CD4-positive, alpha-beta T cell treated with Interleukin-12 subunit alpha and Interleukin-12 subunit beta, for 1 hour (primary cell): ENCODE results near the gene AATK.
"Not testable (repeated sequence)": the region's sequence is repeated elsewhere in the genome, so short reads cannot be mapped to it uniquely, and the experiment has no call there.

Experiments
- DNase-seq: peaks from one replicate; pipeline ENCODE4 v3.0.0-alpha.2; 2020

Gene AATK

GRCh38 chr17:81161536-81161935 is 4.5 kb downstream of the AATK start:
- DNase-seq: no peak

- no peak for DNase-seq
These were observed 5.1 kb downstream of the AATK start for GRCh38 chr17:81160747-81161453.

- no peak for DNase-seq
These were observed 5.7 kb downstream of the AATK start for GRCh38 chr17:81160306-81160705.

- DNase-seq: no peak
These were observed 6.3 kb downstream of the AATK start for GRCh38 chr17:81159611-81160265.

GRCh38 chr17:81158688-81159590 is 7.1 kb downstream of the AATK start:
- DNase-seq: no peak

GRCh38 chr17:81157848-81158687 is 8.0 kb downstream of the AATK start:
- DNase-seq: no peak

- no peak for DNase-seq
These were observed 8.9 kb downstream of the AATK start for GRCh38 chr17:81156866-81157805.

GRCh38 chr17:81154961-81155360 is 11.1 kb downstream of the AATK start:
- no peak for DNase-seq

- not testable (repeated sequence) for DNase-seq
These were observed 12.0 kb downstream of the AATK start for GRCh38 chr17:81154016-81154415.

GRCh38 chr17:81153340-81153803 is 12.6 kb downstream of the AATK start:
- DNase-seq: peak; percentile 27

GRCh38 chr17:81152288-81152828 is 13.7 kb downstream of the AATK start:
- no peak for DNase-seq

- no peak for DNase-seq
These were observed 14.7 kb downstream of the AATK start for GRCh38 chr17:81151278-81151677.

- DNase-seq: no peak
These were observed 15.5 kb downstream of the AATK start for GRCh38 chr17:81150377-81151077.

GRCh38 chr17:81148986-81149533 is 17.0 kb downstream of the AATK start:
- DNase-seq: no peak

GRCh38 chr17:81148571-81148970 is 17.4 kb downstream of the AATK start:
- no peak for DNase-seq

- DNase-seq: no peak
These were observed 18.3 kb downstream of the AATK start for GRCh38 chr17:81147701-81148100.

GRCh38 chr17:81146208-81146607 is 19.8 kb downstream of the AATK start:
- DNase-seq: not testable (repeated sequence)

- DNase-seq: no peak
These were observed 21.6 kb downstream of the AATK start for GRCh38 chr17:81144423-81144781.

GRCh38 chr17:81143717-81144422 is 22.2 kb downstream of the AATK start:
- DNase-seq: no peak

GRCh38 chr17:81143200-81143527 is 22.9 kb downstream of the AATK start:
- DNase-seq: no peak
